Activated T-helper 1 cell treated with Interleukin-2 at 50 U/mL for 16 hours (primary cell): ENCODE results near the gene FLG2.
A peak's percentile ranks its signal among the peaks of the same experiment; 100 is the strongest.

ENCODE experiments used
- DNase-seq: peaks from one replicate; pipeline ENCODE4 v3.0.0-alpha.2; 2020; ENCODE audit warnings: low read depth

Gene FLG2

DNA sequence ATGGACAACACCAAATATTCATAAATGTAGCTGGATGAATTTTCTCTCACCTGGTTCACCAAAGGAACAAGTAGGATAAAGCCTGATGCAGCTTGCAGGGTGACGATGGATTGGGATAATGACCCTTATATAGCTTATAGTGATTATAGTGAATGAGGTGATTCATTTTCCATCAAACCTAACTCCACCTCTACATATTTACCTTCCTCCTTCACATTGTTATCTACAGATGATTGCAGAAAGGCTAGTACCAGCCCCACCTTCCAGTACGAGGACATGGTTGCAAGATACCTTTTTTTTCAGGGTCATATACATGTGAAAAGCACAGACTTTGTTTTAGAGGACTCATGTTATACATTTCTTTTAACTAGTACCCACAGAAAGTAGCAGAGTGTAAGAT, at the start of gene FLG2:
TSS of gene FLG2 (minus strand) at position 101 of the 400 bp plus-strand sequence. CDS start 1,122 bp downstream, outside the sequence.
- DNase-seq = no peak

GRCh38 chr1:152408664-152409063, 48.9 kb upstream of the FLG2 start:
- no peak for DNase-seq

DNA sequence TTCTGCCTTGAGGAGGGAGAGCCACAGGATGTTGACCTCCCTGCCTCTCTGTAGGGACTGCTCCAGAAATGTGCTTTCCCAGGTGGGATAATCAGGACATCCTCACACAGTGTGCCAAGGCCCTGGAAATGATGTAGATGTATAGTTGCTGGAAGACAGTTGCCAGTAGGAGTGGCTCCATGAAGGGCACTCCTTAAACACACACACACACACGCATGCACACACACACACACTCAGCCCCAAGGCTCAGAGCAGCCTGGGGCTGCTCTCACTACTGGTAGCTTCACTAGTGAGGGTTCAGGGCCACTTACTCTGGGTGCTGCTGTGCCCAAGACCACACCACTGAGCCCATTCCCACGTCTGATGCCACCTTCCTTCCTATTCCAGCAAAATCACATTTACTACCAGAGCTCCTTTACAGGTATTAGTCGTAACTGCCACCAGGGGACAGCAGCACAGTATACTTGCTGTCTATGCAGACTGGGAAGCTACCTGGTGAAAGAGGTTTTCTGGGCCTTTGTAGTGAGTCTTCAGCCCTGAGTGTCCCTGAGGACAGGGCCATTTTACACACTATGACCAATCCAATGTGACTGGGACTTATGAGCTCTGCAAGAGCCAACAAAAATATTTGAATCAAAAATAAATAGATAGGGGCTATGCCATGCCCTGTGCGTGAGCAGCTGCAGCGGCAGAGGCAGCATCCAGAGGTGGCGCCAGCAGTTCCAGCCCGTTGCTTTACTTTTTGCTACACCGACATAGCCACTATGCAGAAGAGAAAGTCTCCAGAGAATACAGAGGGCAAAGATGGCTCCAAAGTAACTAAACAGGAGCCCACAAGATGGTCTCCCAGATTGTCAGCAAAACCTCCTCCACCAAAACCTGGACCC, 39.2 kb upstream of the FLG2 start:
- no peak for DNase-seq

DNA sequence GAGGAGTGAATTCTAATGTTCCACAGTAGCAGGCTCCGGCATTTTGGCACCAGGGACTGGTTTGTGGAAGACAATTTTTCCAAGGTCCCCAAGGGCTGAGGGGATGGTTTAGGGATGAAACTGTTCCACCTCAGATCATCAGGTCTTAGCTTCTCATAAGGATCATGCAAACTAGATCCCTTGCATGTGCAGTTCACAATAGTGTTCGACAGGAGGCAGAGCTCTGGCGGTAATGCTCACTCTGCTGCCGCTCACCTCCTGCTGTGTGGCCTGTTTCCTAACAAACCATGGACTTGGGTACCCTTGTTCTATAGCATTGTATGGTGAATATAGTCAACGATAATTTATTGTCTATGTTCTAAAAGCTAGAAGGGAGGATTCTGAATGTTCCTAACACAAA, 37.7 kb upstream of the FLG2 start:
- DNase-seq = no peak

GRCh38 chr1:152394151-152394550, 34.3 kb upstream of the FLG2 start:
- no peak for DNase-seq

DNA sequence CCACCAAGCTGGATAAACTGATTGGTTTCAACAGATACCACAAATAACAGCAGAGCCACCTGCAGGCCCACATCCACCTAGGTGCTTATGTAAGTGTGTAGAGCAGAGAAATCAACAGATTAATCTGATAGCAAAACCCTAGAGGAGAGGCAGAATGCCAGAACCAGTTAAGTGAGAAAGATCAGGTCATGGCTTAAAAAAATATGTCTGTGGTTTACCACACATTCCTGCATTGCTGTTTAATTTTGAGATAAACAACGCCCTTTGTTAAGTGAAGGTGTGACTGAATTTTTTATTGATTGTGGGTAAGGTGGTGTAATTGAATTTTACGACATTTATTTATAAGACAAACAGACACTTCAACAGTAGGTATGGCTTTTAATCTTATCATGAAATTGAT, 33.1 kb upstream of the FLG2 start:
- DNase-seq = no peak

DNA sequence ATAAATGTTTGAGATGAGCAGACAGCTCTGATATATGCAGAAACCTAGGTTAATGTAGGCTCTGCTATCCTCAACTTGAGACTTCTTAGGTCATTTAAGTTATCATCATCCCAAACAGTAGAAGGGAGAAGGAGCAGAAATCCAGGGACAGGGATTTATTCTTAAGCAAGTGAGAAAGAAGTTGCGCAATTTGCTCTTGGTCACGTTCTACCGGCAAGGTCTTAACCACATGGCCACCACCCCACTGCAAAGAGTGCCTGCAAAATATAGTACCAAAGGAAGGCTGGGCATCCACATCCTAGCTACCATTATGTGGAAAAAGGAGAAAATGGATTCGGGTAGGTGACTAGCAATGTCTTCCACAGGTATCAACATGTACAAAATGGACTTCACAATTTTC, 29.1 kb upstream of the FLG2 start:
- DNase-seq = no peak

- no peak for DNase-seq
These were observed 27.1 kb upstream of the FLG2 start for GRCh38 chr1:152386940-152387339.

DNA sequence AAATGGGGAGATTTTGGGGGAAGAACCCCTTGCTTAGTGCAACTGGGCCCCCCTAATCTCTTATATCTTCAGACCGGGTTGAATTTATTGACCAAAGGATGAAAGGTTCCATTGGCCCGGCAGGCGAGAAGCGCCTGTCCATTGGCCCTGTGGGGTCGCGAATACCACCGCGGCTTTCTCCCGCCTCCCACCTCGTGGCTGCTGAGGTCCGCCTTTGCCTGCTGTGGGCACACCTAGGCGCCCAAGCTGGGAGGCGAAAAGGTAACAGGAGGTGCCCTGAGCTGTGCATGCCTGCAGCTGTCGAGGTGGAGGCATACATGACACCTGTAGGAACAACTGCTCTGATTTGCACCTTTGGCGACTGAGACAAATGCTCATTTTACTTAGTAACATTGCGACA, 21.1 kb upstream of the FLG2 start:
- DNase-seq = no peak

GRCh38 chr1:152374451-152374850, 14.6 kb upstream of the FLG2 start:
- DNase-seq = no peak

GRCh38 chr1:152372672-152373071, 12.9 kb upstream of the FLG2 start:
- no peak for DNase-seq

- no peak for DNase-seq
These were observed 7.6 kb upstream of the FLG2 start for GRCh38 chr1:152367436-152367835.

DNA sequence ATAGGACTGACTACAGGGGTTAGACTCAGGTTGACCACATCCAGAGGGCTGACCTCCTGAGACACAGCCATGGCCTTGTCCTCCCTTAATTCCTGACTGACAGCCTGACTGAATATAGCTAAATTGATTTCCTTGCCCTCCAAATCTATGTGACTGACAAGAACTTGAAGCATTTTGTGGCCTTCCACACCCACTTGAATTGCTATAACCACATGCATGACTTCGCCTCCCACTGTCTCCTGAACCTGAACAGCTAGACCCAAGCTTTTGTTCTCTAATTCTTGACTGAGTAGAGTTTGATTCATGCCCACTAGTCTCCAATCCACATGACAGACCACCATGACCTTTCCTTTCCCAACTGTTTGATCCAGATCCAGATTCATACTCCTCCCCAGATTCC, 3.1 kb downstream of the FLG2 start:
- DNase-seq = no peak

DNA sequence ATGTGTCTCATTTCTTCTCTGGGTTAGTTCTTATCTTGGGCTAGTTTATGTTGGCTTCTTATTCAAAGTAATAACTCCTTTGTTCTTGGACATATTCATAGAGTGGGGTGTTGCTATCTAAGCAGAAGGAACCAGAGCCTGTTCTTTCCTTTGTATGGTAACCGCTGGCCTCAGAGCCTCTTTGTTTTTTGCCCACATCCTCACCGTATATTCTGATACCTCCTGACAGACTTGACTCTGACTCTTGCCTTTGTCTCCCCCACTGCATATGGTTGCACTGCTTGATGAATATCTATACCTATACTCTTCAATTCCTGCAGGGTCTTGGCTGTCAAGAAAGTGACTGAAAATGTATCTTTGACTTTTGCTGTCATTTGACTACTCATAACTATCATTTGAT, 10.2 kb downstream of the FLG2 start:
- DNase-seq = no peak

- no peak for DNase-seq
These were observed 11.4 kb downstream of the FLG2 start for GRCh38 chr1:152348447-152348846.

DNA sequence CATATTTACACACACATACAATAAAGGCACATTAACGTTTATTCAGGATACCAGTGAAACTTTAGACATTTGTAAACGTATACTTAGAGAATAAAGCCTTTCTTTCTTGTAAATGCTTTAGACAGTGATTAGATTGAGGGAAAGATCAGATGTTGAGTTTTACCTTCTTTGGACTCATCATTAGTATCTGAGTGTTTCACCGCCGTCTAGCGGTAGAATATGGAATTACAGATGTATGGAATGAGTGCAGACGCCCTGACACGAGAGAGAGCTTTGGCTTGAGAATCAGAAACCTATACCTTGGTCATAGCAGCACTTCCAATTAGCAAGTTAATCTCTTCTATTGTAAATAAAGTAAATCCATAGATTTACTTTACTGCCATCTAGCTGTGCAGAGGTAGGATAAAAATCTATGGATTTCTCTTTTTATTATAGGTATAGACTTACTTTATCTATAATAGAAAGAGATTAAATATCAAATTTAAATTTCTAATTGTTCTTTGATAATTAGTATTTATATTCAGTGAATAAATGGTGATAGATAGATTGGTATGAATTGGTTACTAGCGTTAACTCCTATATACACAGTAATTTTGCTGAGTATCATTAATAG, 12.6 kb downstream of the FLG2 start:
- DNase-seq = peak; percentile 4

DNA sequence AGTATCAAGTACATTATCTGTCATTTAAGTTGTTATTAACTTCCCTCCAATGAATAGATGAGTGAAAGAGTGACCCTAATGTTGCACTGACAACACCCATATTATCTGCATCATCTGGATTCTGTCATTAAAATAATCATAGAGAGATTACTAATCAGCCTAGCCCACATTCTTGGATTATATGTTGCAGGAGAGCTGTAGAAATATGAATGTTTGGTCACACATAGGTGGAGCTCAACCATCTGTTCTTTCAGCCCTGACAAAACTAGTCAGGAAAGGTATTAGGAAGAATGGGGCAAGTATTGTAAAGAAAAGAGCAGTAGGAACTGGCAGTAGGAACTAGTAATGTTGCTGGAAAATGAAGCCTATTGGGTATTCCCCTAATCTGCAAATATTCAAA, 15.4 kb downstream of the FLG2 start:
- DNase-seq = no peak

GRCh38 chr1:152343006-152343405, 16.8 kb downstream of the FLG2 start:
- no peak for DNase-seq

- DNase-seq = no peak
These were observed 24.4 kb downstream of the FLG2 start for GRCh38 chr1:152335399-152335798.

- no peak for DNase-seq
These were observed 30.9 kb downstream of the FLG2 start for GRCh38 chr1:152328801-152329391.

DNA sequence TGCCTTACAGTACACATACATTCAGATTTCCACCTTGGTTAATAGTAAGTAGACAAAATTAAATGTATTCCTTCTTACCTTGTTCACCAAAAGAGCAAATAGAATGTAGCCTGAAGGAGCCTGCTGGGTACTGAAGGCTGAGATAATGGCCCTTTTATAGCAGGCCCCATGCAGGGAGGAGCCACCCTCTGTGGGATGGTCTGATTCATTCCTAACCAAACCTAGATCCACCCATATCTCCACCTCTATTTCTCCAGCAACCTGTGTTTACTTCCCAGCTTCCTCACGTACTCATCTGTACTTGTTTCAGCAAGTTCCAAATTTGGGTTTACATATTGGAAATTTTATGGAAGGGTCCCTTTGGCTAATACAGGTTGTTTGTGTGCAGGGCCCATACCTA, 34.7 kb downstream of the FLG2 start, which contains the start of gene FLG:
TSS of gene FLG (minus strand) at position 129 of the 400 bp plus-strand sequence. CDS start 9,783 bp downstream, outside the sequence.
- no peak for DNase-seq

GRCh38 chr1:152313970-152314369, 45.8 kb downstream of the FLG2 start:
- DNase-seq = no peak

GRCh38 chr1:152313319-152313801, 46.4 kb downstream of the FLG2 start:
- DNase-seq = no peak
